ENCODE data around the gene UBN1. TPM values are rescaled to one million over a fixed set of nuclear protein-coding genes. Genes with fewer than 3 reads are reported as not detected.

The UBN1 gene
- total RNA-seq, 2 experiments from 2014 or later: 45.7 to 45.8 TPM

DNA sequence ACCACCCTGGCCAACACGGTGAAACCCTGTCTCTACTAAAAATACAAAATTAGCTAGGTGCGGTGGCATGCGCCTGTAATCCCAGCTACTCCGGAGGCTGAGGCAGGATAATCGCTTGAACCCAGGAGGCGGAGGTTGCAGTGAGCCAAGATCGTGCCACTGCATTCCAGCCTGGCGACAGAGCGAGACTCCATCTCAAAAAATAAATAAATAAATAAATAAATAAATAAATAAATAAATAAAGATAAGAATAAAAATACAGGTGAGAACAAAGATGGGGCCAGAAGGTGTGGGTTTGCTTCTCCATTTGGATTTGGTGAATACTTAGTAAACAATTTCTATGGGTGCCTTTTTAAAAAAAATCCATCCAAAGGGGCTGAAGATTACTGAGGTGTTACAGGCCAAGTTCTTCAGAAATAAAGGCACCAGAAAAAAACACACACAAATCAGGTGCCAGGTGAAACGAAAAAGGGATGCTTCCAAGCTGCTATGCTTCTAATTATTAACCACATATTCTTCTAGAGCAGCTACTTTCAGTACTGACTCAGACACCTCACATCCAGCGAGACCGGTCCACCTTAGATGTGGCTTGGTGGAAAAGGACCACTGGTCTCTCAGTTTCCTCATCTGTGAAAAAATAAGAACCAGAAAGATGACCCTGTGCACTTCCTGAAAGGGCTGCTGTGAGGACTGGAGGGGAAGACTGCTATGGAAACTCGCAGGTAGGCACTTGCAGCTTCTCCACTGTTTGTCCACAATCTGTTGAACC lies 9.4 kb upstream of the UBN1 start:
- no peak for ATAC-seq (ENCODE audit: poor library complexity)
- Mint-ChIP-seq H3K36me3 (ENCODE audit: low read depth) (peaks cover 87% of the 10 kb centered on the region), H3K27ac (no peak overlapping the region), H3K27me3 (no peaks in the 10 kb centered on the region), H3K4me3 (no peak overlapping the region), H3K9me3 (no peaks in the 10 kb centered on the region), H3K4me1 (ENCODE audit: low read depth) (peaks cover 7% of the 10 kb centered on the region)
- no peaks in the 10 kb centered on the region for H3K9me3 ChIP-seq (ENCODE audit: control insufficient read depth in 1 of 2, insufficient read depth in 1 of 2, low read length in 2 of 2)
- no peak overlapping the region for H3K4me3 ChIP-seq (ENCODE audit: low read length)
- DNase-seq: no peak
- H3K36me3 ChIP-seq (ENCODE audit: insufficient read depth, low read length): peaks cover 74% of the 10 kb centered on the region
- no peaks in the 10 kb centered on the region for H3K27me3 ChIP-seq (ENCODE audit: control insufficient read depth in 1 of 2, insufficient read depth in 2 of 2, low read length in 2 of 2)
- ChIA-PET CTCF (no interaction called here), POLR2A (interaction anchor here (0.6 kb wide), 1 partner anchor 210 kb away, joined by 6 read pairs; no protein-coding TSS in a partner anchor)
- intact Hi-C loops (cut with DNase I, micrococcal nuclease): no loop called here
- no peak overlapping the region for H3K27ac ChIP-seq (ENCODE audit: low read depth in 1 of 2, low read length in 2 of 2)
- H3K4me1 ChIP-seq (ENCODE audit: insufficient read depth, low read length): no peaks in the 10 kb centered on the region
- TF ChIP-seq CTCF (IDR thresholded peaks at IDR 0.05): no peak

- H3K4me1 Mint-ChIP-seq (ENCODE audit: low read depth): peaks cover 11% of the 10 kb centered on the region
- POLR2A ChIA-PET: no interaction called here
- CTCF ChIA-PET: no interaction called here
- H3K27me3 Mint-ChIP-seq: no peaks in the 10 kb centered on the region
- TF ChIP-seq CTCF (IDR thresholded peaks at IDR 0.05): no peak
- DNase-seq (no peak), ATAC-seq (ENCODE audit: poor library complexity) (no peak)
- Histone ChIP-seq H3K9me3 (ENCODE audit: control insufficient read depth in 1 of 2, insufficient read depth in 1 of 2, low read length in 2 of 2) (no peaks in the 10 kb centered on the region), H3K36me3 (ENCODE audit: insufficient read depth, low read length) (peaks cover 79% of the 10 kb centered on the region), H3K4me3 (ENCODE audit: low read length) (no peak overlapping the region), H3K4me1 (ENCODE audit: insufficient read depth, low read length) (peaks cover 3% of the 10 kb centered on the region), H3K27me3 (ENCODE audit: control insufficient read depth in 1 of 2, insufficient read depth in 2 of 2, low read length in 2 of 2) (no peaks in the 10 kb centered on the region), H3K27ac (ENCODE audit: low read depth in 1 of 2, low read length in 2 of 2) (no peak overlapping the region)
- peaks cover 89% of the 10 kb centered on the region for H3K36me3 Mint-ChIP-seq (ENCODE audit: low read depth)
- intact Hi-C loops (cut with DNase I, micrococcal nuclease): loop anchor here in 1 of 2 experiments (10.0 kb wide), 1 partner anchor 235 kb away; the partner anchor contains the start of gene ALG1
- H3K27ac Mint-ChIP-seq: no peak overlapping the region
- H3K9me3 Mint-ChIP-seq: no peaks in the 10 kb centered on the region
- no peak overlapping the region for H3K4me3 Mint-ChIP-seq
Measured at GRCh38 chr16:4839942-4840341, 7.3 kb upstream of the UBN1 start.

- no peak overlapping the region for H3K4me3 Mint-ChIP-seq
- Histone ChIP-seq H3K27me3 (ENCODE audit: control insufficient read depth in 1 of 2, insufficient read depth in 2 of 2, low read length in 2 of 2) (no peaks in the 10 kb centered on the region), H3K9me3 (ENCODE audit: control insufficient read depth in 1 of 2, insufficient read depth in 1 of 2, low read length in 2 of 2) (no peaks in the 10 kb centered on the region), H3K4me1 (ENCODE audit: insufficient read depth, low read length) (peaks cover 8% of the 10 kb centered on the region), H3K4me3 (ENCODE audit: low read length) (no peak overlapping the region), H3K27ac (ENCODE audit: low read depth in 1 of 2, low read length in 2 of 2) (no peak overlapping the region), H3K36me3 (ENCODE audit: insufficient read depth, low read length) (peaks cover 77% of the 10 kb centered on the region)
- no peak for ATAC-seq (ENCODE audit: poor library complexity)
- no peak overlapping the region for H3K27ac Mint-ChIP-seq
- intact Hi-C loops (cut with DNase I, micrococcal nuclease): loop anchor here in 1 of 2 experiments (10.0 kb wide), 1 partner anchor 234 kb away; the partner anchor contains the start of gene ALG1
- H3K9me3 Mint-ChIP-seq: no peaks in the 10 kb centered on the region
- peaks cover 21% of the 10 kb centered on the region for H3K4me1 Mint-ChIP-seq (ENCODE audit: low read depth)
- H3K36me3 Mint-ChIP-seq (ENCODE audit: low read depth): peaks cover 95% of the 10 kb centered on the region
- ChIA-PET CTCF (no interaction called here), POLR2A (no interaction called here)
- no peak for DNase-seq
- H3K27me3 Mint-ChIP-seq: no peaks in the 10 kb centered on the region
- TF ChIP-seq CTCF (IDR thresholded peaks at IDR 0.05): no peak
Measured at GRCh38 chr16:4840984-4841383, 6.3 kb upstream of the UBN1 start.

Measured in CD4-positive, alpha-beta T cell (primary cell).